ENCODE data around the gene GPAM. TPM values are rescaled to one million over a fixed set of nuclear protein-coding genes. Genes with fewer than 3 reads are reported as not detected.

GPAM gene
- total RNA-seq, 1 donor: 10.5 TPM

DNA sequence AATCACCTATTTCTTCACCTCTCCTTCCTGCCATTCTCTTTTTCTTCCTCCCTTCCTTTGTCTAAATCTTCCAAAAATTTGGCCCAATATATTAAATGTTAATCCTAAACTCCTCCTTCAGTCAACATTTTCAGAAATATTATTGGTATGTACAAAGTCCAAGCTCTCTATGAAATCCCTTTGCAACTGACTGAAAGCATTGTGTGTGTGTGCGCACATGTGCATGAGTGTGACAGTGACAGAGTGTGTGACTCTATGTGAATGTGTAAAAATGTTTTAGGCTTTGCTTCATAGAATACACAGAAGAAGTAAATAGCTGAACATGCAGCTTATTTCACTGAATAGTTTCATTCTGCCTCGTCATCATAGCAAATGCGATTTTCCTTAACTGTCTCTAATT, 7.0 kb downstream of the GPAM start:
- no peak for DNase-seq (ENCODE audit: insufficient read length, low spot score, missing footprints)
- Histone ChIP-seq H3K27me3 (ENCODE audit: insufficient read depth, low read length) (no peaks in the 10 kb centered on the region), H3K36me3 (ENCODE audit: insufficient read depth, low read length) (peaks cover 56% of the 10 kb centered on the region), H3K79me2 (ENCODE audit: insufficient read depth, low read length) (no peaks in the 10 kb centered on the region), H3K27ac (ENCODE audit: low read depth, low read length) (peak overlapping the region; percentile 63), H3K4me3 (ENCODE audit: insufficient read depth, low read length) (no peak overlapping the region), H2AFZ (ENCODE audit: low read length) (no peak overlapping the region), H3K9me3 (ENCODE audit: low read depth, low read length) (no peaks in the 10 kb centered on the region), H4K20me1 (ENCODE audit: insufficient read depth, low read length) (no peaks in the 10 kb centered on the region), H3K4me1 (ENCODE audit: insufficient read depth, low read length) (no peaks in the 10 kb centered on the region), H3K4me2 (ENCODE audit: insufficient read depth, low read length) (no peak overlapping the region)
- TF ChIP-seq, protein P1, sequence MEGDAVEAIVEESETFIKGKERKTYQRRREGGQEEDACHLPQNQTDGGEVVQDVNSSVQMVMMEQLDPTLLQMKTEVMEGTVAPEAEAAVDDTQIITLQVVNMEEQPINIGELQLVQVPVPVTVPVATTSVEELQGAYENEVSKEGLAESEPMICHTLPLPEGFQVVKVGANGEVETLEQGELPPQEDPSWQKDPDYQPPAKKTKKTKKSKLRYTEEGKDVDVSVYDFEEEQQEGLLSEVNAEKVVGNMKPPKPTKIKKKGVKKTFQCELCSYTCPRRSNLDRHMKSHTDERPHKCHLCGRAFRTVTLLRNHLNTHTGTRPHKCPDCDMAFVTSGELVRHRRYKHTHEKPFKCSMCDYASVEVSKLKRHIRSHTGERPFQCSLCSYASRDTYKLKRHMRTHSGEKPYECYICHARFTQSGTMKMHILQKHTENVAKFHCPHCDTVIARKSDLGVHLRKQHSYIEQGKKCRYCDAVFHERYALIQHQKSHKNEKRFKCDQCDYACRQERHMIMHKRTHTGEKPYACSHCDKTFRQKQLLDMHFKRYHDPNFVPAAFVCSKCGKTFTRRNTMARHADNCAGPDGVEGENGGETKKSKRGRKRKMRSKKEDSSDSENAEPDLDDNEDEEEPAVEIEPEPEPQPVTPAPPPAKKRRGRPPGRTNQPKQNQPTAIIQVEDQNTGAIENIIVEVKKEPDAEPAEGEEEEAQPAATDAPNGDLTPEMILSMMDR (IDR thresholded peaks at IDR 0.05; ENCODE audit: extremely low read depth, low read depth, low read length): no peak

DNA sequence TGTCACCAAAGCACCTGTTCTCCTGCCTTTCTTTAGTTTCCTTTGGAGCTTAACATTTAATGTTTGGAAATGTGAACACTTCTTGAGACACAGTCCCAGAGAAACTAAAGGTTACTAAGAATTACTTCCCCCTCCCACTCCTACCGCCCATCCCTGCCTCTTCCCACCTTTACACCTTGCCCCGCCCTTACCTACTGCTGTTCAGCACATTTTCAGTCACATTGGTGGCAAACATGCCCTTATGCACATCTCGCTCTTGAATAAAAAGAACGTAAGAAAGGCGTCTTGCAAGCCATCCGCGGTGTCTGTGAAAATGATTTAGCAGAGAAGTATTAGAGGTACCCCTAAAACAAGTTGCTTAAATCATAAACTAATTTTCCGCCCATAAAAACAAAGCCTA, 8.2 kb downstream of the GPAM start:
- no peak overlapping the region for H3K27ac ChIP-seq (ENCODE audit: low read depth, low read length)
- no peaks in the 10 kb centered on the region for H3K79me2 ChIP-seq (ENCODE audit: insufficient read depth, low read length)
- H3K9me3 ChIP-seq (ENCODE audit: low read depth, low read length): no peaks in the 10 kb centered on the region
- no peak overlapping the region for H3K4me3 ChIP-seq (ENCODE audit: insufficient read depth, low read length)
- no peak overlapping the region for H2AFZ ChIP-seq (ENCODE audit: low read length)
- no peaks in the 10 kb centered on the region for H3K4me1 ChIP-seq (ENCODE audit: insufficient read depth, low read length)
- TF ChIP-seq, protein P1 (IDR thresholded peaks at IDR 0.05; ENCODE audit: extremely low read depth, low read depth, low read length): no peak
- peaks cover 67% of the 10 kb centered on the region for H3K36me3 ChIP-seq (ENCODE audit: insufficient read depth, low read length)
- no peak for DNase-seq (ENCODE audit: insufficient read length, low spot score, missing footprints)
- no peak overlapping the region for H3K4me2 ChIP-seq (ENCODE audit: insufficient read depth, low read length)
- no peaks in the 10 kb centered on the region for H4K20me1 ChIP-seq (ENCODE audit: insufficient read depth, low read length)
- H3K27me3 ChIP-seq (ENCODE audit: insufficient read depth, low read length): no peaks in the 10 kb centered on the region

DNA sequence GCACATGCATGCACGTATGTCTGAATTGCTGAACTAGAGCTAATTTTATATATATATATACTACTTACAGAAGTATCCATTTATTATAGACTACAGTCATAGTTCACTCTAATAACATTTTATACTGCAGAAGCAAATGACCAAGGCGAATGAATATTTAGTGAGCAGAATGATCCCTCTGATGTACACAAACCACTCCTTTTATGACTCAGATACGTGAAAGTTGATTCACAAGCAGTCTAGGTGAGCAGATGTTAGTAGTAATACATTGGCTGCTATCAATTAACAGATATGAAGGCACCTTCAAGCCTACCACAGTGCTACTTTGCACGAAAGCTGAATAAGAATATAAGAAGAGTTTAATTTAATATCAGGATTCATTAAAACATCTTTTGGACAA, 10.4 kb downstream of the GPAM start:
- H4K20me1 ChIP-seq (ENCODE audit: insufficient read depth, low read length): no peaks in the 10 kb centered on the region
- TF ChIP-seq, protein P1 (IDR thresholded peaks at IDR 0.05; ENCODE audit: extremely low read depth, low read depth, low read length): no peak
- no peaks in the 10 kb centered on the region for H3K27me3 ChIP-seq (ENCODE audit: insufficient read depth, low read length)
- no peaks in the 10 kb centered on the region for H3K9me3 ChIP-seq (ENCODE audit: low read depth, low read length)
- no peaks in the 10 kb centered on the region for H3K4me1 ChIP-seq (ENCODE audit: insufficient read depth, low read length)
- H3K27ac ChIP-seq (ENCODE audit: low read depth, low read length): no peak overlapping the region
- H3K4me3 ChIP-seq (ENCODE audit: insufficient read depth, low read length): no peak overlapping the region
- H2AFZ ChIP-seq (ENCODE audit: low read length): no peak overlapping the region
- H3K79me2 ChIP-seq (ENCODE audit: insufficient read depth, low read length): no peaks in the 10 kb centered on the region
- H3K36me3 ChIP-seq (ENCODE audit: insufficient read depth, low read length): peaks cover 70% of the 10 kb centered on the region
- no peak for DNase-seq (ENCODE audit: insufficient read length, low spot score, missing footprints)
- no peak overlapping the region for H3K4me2 ChIP-seq (ENCODE audit: insufficient read depth, low read length)

DNA sequence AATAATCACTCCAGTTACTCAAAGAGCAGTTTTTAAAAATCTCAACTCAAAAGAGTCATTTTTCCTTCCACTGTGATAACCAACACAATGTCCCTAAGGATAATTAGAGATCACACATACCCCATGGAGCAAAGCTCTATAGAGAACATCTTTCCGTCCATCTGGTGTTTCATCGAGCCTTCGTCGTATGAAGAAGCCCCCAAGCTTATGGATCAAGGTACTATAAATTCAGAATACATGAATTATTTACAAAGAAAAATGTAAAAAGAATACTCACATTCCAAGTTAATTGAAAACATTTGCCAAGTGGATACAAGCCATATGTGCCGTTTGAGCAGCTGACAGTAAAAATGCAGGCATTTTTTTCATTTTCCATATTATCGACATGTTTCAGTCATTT, 14.8 kb downstream of the GPAM start:
- no peak overlapping the region for H3K27ac ChIP-seq (ENCODE audit: low read depth, low read length)
- TF ChIP-seq, protein P1 (IDR thresholded peaks at IDR 0.05; ENCODE audit: extremely low read depth, low read depth, low read length): no peak
- H3K9me3 ChIP-seq (ENCODE audit: low read depth, low read length): no peaks in the 10 kb centered on the region
- H3K27me3 ChIP-seq (ENCODE audit: insufficient read depth, low read length): no peaks in the 10 kb centered on the region
- no peaks in the 10 kb centered on the region for H4K20me1 ChIP-seq (ENCODE audit: insufficient read depth, low read length)
- H3K79me2 ChIP-seq (ENCODE audit: insufficient read depth, low read length): no peaks in the 10 kb centered on the region
- no peak overlapping the region for H2AFZ ChIP-seq (ENCODE audit: low read length)
- DNase-seq (ENCODE audit: insufficient read length, low spot score, missing footprints): no peak
- H3K36me3 ChIP-seq (ENCODE audit: insufficient read depth, low read length): peaks cover 65% of the 10 kb centered on the region
- no peak overlapping the region for H3K4me2 ChIP-seq (ENCODE audit: insufficient read depth, low read length)
- H3K4me1 ChIP-seq (ENCODE audit: insufficient read depth, low read length): no peaks in the 10 kb centered on the region
- H3K4me3 ChIP-seq (ENCODE audit: insufficient read depth, low read length): no peak overlapping the region
